AG04449 (cell line): ENCODE measurements around the gene PCDH19.

ENCODE experiments used
- CTCF ChIA-PET: fragments of 350-600 bp; formaldehyde crosslinking; extraction: SDS; loops from one replicate; lab custom pipeline; 2021; ENCODE audit warnings: antibody characterized with exemption; lab: Yijun Ruan, JAX
- POLR2A ChIA-PET: fragments of 400-600, 350-600 bp; formaldehyde crosslinking; extraction: SDS; loops from one replicate; lab custom pipeline; 2020; ENCODE audit warnings: antibody characterized with exemption, inconsistent platforms; lab: Yijun Ruan, JAX
- DNase-seq: peaks from one replicate; pipeline ENCODE4 v3.0.0-alpha.2; 2010; ENCODE audit warnings: low read depth, low spot score
- H3K4me3 ChIP-seq: 2 replicates; pipeline ENCODE4 v1.5.1; 2011; ENCODE audit warnings: low read depth, mild to moderate bottlenecking, control low read depth, low read length
- TF ChIP-seq, protein P1 (sequence below): IDR thresholded peaks from one replicate; pipeline ENCODE4 v1.5.1; 2011; ENCODE audit warnings: mild to moderate bottlenecking, moderate library complexity, low read length, control low read depth, inconsistent platforms; ENCODE audit not compliant: insufficient read depth; ENCODE audit errors: missing control alignments

Gene PCDH19

DNA sequence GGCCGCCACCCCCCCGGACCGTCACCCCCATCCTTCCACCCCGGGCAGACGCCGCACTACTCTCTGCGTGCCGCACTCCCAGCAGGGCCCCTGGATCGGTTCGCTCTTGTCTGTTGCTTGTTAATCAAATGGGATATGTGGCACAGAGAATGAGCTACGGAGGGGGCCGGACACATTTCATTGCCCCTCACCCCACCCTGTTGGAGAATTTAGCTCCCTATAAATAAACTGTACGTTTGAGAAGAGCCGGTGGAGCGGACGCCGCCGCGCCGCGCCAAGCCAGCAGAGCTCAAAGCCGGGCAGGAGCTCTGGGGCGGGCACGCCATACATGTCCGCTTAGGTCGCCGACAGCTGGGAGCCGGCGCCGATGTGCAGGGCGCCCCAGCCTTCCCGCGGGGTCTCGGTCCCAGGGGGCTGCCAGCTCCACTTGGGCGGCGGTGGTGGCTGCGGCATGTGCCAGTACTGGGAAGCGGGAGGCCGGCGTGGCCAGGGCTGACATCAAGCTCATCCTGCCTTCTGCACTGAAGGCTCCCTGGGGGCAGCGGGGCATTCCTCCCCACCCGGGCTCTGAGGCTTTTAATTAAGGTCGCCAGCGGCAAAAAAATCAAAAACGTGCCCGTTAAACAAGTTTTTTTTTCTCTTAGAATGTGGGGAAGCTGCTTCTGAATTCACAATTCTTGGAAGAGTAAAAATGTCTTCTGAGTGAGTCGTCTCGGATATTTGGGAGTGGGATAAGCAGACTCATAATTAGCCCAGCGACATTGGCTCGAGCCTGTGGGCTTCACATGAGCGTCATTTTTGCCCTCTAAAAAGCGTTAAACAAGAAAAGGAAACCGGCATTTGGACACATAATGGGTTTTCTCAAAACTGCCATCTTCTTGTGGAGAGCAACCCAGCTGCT is 1.1 kb upstream of the PCDH19 start:
- no peak for DNase-seq
- CTCF ChIA-PET: no interaction called here
- TF ChIP-seq, protein P1, sequence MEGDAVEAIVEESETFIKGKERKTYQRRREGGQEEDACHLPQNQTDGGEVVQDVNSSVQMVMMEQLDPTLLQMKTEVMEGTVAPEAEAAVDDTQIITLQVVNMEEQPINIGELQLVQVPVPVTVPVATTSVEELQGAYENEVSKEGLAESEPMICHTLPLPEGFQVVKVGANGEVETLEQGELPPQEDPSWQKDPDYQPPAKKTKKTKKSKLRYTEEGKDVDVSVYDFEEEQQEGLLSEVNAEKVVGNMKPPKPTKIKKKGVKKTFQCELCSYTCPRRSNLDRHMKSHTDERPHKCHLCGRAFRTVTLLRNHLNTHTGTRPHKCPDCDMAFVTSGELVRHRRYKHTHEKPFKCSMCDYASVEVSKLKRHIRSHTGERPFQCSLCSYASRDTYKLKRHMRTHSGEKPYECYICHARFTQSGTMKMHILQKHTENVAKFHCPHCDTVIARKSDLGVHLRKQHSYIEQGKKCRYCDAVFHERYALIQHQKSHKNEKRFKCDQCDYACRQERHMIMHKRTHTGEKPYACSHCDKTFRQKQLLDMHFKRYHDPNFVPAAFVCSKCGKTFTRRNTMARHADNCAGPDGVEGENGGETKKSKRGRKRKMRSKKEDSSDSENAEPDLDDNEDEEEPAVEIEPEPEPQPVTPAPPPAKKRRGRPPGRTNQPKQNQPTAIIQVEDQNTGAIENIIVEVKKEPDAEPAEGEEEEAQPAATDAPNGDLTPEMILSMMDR: no peak
- H3K4me3 ChIP-seq: no peak overlapping the region
- POLR2A ChIA-PET: no interaction called here

DNA sequence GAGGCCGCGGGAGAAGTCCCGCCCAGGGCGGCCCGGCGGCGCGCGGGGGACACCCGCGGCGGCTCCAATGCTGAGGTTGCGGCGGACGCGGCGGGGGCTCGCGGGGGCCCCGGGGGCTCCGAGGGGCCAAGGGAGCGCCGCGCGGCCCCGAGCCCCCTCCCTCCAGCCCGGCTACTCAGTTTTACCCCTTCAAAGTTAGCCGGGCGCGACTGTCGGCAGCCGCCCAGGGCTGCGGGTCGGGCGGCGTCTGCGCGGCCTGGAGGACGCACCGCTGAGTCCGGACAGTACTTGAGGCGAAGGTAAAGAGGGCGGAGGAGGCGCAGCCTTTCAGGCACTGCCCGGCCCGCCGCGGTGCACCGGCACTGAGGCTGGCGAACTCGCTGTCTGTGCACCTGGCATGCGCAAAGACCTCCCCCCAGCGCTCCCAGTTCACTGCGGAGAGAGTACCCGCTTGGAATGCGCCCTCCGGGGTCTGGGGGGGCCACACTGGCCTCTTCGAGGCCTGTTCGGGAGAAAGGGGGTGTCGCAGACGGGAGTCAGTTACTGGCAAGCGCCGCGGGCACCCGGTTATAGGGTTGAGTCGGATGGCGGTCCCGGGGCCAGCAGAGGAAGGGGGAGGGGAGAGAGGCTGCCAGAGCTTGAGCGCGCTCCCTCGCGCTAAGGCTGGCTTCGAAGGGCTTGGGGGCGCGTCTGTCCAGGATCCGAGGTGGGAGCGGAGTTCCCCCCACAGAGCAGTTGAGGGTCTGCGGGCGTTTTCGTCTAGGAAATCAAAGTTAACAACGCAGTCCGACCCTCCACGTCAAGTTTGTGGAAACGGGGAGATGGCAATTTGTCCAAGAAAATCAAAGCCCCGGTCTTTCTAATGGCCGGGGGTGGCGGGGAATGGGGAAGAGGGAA is 1.1 kb downstream of the PCDH19 start:
- no peak overlapping the region for H3K4me3 ChIP-seq
- CTCF ChIA-PET: no interaction called here
- TF ChIP-seq, protein P1: no peak
- DNase-seq: no peak
- POLR2A ChIA-PET: no interaction called here

DNA sequence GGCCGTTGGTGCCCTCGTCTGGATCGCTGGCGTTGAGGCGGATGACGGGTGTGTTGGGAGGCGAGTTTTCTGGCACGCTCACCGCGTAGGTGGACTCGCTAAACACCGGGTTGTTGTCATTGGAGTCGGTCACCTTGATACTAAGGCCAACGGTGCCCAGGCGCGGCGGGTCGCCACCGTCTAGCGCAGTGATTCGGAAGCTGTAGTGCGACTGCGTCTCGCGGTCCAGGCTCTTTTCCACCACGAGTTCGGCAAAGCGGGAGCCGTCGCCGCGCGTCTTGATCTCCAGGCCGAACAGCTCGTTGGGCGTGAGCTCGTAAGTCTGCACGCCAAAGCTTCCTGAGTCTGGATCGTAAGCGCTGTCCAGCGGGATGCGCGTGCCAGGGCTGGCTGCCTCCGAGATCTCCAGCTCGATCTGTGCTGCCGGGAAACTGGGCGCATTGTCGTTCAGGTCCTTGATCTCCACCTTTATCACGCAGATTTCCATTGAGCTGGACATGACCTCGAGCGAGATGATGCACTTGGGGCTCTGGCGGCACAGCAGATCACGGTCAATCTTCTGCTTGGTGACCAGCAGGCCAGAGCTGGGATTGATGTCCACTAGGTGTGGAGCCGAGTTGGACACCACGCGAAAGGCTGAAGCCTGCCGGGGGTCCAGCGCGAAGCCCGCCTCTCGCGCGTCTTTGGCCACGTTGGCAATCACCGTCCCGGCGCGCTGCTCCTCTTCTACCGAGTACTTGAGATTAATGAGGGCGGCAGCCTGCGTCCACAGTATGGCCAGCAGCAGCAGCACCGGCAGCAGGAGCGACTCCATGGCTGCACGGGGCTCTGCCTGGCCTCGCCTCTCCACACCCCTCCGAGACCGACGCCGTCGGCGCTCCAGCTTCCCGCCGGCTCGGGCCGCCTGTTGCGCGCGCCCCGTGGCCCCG is 2.0 kb downstream of the PCDH19 start:
- CTCF ChIA-PET: no interaction called here
- no peak overlapping the region for H3K4me3 ChIP-seq
- no peak for DNase-seq
- POLR2A ChIA-PET: no interaction called here
- TF ChIP-seq, protein P1: no peak

DNA sequence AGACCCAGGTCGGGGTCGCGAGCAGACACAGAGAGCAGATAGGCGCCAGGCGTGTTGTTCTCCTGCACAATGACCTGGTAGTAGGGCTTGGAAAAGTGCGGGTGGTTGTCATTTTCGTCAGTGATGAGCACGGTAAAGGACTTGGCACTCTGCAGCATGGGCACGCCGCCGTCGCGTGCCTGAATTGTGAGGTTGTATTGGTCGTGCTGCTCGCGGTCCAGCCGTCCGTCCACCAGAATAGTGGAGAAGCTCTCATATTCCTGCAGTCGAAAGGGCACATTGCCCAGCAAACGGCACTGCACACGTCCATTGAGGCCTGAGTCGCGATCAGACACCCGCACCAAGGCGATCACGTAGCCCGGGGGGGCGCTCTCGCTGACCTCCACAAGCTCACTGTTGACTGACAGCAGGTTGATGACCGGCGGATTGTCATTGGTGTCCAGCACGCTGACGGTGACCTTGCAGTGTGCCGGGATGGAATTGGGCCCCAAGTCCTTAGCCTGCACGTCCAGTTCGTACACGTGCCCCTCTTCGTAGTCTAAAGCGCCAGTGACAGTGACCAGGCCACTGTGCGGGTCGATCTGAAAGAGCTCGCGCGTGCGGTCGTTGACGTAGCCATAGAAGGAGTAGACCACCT is 2.8 kb downstream of the PCDH19 start:
- TF ChIP-seq, protein P1: no peak
- POLR2A ChIA-PET: no interaction called here

DNA sequence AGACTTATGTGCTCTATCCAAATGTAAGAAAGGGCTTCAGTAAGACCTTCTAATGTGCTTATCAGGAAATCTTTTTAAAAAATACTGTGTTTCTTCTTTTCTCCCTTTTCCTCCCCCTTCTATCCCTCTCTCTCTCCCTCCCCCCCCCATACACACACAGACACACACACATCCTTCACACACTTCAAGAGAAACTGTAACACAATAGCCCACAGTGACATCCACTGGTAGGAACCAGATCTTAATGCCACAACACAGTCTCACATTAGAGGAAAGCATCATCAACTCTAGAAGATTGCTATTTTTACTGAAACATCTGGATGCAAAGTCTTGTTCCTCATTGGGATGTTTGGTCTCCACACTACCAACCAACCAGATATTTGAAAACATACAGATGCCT is 4.6 kb downstream of the PCDH19 start:
- no peak overlapping the region for H3K4me3 ChIP-seq
- TF ChIP-seq, protein P1: no peak
- no peak for DNase-seq
- ChIA-PET POLR2A (no interaction called here), CTCF (no interaction called here)

More for the DNA sequence above, 2.8 kb downstream of the PCDH19 start:
- no peak for DNase-seq
- CTCF ChIA-PET: no interaction called here
- no peak overlapping the region for H3K4me3 ChIP-seq
